SK-N-SH (cell line): ENCODE results near the gene GPR37L1.

Experiments
- CTCF ChIP-seq: fragments of 200-600 bp; sonication (generic); IDR thresholded peaks from 2 replicates; pipeline ENCODE4 v1.6.1; 2017; ENCODE audit warnings: antibody characterized with exemption, mild to moderate bottlenecking, moderate library complexity
- ELF1 ChIP-seq: IDR thresholded peaks from 2 replicates; pipeline ENCODE4 v1.4.0; 2012
- EZH2phosphoT487 ChIP-seq: fragments of 200-600 bp; sonication (generic); IDR thresholded peaks from 2 replicates; pipeline ENCODE4 v1.6.1; 2017; ENCODE audit warnings: low read depth, mixed run types, mild to moderate bottlenecking, antibody characterized with exemption, moderate library complexity, borderline replicate concordance
- FOXJ3 ChIP-seq: sonication (generic); formaldehyde crosslinking; IDR thresholded peaks from 2 replicates; pipeline ENCODE4 v1.5.1; 2020; ENCODE audit warnings: mild to moderate bottlenecking, missing genetic modification reagents
- JUND ChIP-seq: IDR thresholded peaks from 2 replicates; pipeline ENCODE4 v1.4.0; 2012
- MAX ChIP-seq: IDR thresholded peaks from 2 replicates; pipeline ENCODE4 v1.4.0; 2012; ENCODE audit warnings: low read depth
- MXI1 ChIP-seq: IDR thresholded peaks from 2 replicates; pipeline ENCODE4 v1.6.1; 2012; ENCODE audit warnings: mild to moderate bottlenecking, low read depth, low read length, improper control_type of control experiment
- REST ChIP-seq: IDR thresholded peaks from 2 replicates; pipeline ENCODE4 v1.6.1; 2012; ENCODE audit warnings: mild to moderate bottlenecking, low read depth, low read length, moderate library complexity
- SIN3A ChIP-seq: IDR thresholded peaks from 2 replicates; pipeline ENCODE4 v1.6.1; 2012; ENCODE audit warnings: low read depth, mild to moderate bottlenecking, low read length, moderate library complexity, borderline replicate concordance
- SMC3 ChIP-seq: IDR thresholded peaks from 2 replicates; pipeline ENCODE4 v1.6.1; 2012; ENCODE audit warnings: low read depth, low read length, improper control_type of control experiment

- no peak for TF ChIP-seq CTCF
- no peak for TF ChIP-seq MAX
- TF ChIP-seq SIN3A, result no peak
- TF ChIP-seq REST, result no peak
- TF ChIP-seq ELF1, result no peak
- TF ChIP-seq EZH2phosphoT487, result no peak
- no peak for TF ChIP-seq MXI1
- no peak for TF ChIP-seq SMC3
- no peak for TF ChIP-seq FOXJ3
- TF ChIP-seq JUND, result no peak
Measured at GRCh38 chr1:202127836-202128622, 5.3 kb downstream of the GPR37L1 start.
